GM12865 (cell line): Measurements from ENCODE around the gene RABGAP1L.

Experiments used
- DNase-seq: peaks from one replicate; pipeline ENCODE4 v3.0.0; 2010; ENCODE audit warnings: low read depth
- H3K4me3 ChIP-seq: 2 replicates; pipeline ENCODE4 v1.5.1; 2011; ENCODE audit warnings: mild to moderate bottlenecking, low read depth, low read length, control low read depth
- CTCF ChIP-seq: IDR thresholded peaks from 2 replicates; pipeline ENCODE4 v1.5.1; 2011; ENCODE audit warnings: low read length, control low read depth, low read depth, inconsistent platforms; ENCODE audit not compliant: insufficient read depth; ENCODE audit errors: missing control alignments

RABGAP1L gene

GRCh38 chr1:174969977-174970376, 810.7 kb downstream of the RABGAP1L start:
- no peak for TF ChIP-seq CTCF
- DNase-seq, result peak; percentile 70
- H3K4me3 ChIP-seq, result no peak overlapping the region

GRCh38 chr1:174971466-174971865, 812.1 kb downstream of the RABGAP1L start:
- H3K4me3 ChIP-seq, result no peak overlapping the region
- DNase-seq, result no peak

GRCh38 chr1:174971902-174972301, 812.6 kb downstream of the RABGAP1L start:
- no peak for DNase-seq
- no peak overlapping the region for H3K4me3 ChIP-seq
- TF ChIP-seq CTCF, result no peak

More at GRCh38 chr1:174971466-174971865, 812.1 kb downstream of the RABGAP1L start:
- no peak for TF ChIP-seq CTCF

- no peak for TF ChIP-seq CTCF
- no peak overlapping the region for H3K4me3 ChIP-seq
- DNase-seq, result no peak
Measured at GRCh38 chr1:174974711-174975119, 815.4 kb downstream of the RABGAP1L start.

- TF ChIP-seq CTCF, result no peak
- no peak for DNase-seq
Measured at GRCh38 chr1:174975764-174976163, 816.4 kb downstream of the RABGAP1L start.

GRCh38 chr1:174976436-174977108, 817.3 kb downstream of the RABGAP1L start:
- DNase-seq, result no peak
- H3K4me3 ChIP-seq, result no peak overlapping the region
- TF ChIP-seq CTCF, result no peak

More at GRCh38 chr1:174975764-174976163, 816.4 kb downstream of the RABGAP1L start:
- no peak overlapping the region for H3K4me3 ChIP-seq
